Measurements from ENCODE around the gene C20orf144. TPM values are rescaled to one million over a fixed set of nuclear protein-coding genes. Genes with fewer than 3 reads are reported as not detected.

The C20orf144 gene
- total and polyA plus RNA-seq, 9 of the 15 experiments (the other 6 are each of a cell fraction or from before 2014, with no cell fraction given): 0.04 to 0.23 (median 0.11) TPM; not detected in 2

DNA sequence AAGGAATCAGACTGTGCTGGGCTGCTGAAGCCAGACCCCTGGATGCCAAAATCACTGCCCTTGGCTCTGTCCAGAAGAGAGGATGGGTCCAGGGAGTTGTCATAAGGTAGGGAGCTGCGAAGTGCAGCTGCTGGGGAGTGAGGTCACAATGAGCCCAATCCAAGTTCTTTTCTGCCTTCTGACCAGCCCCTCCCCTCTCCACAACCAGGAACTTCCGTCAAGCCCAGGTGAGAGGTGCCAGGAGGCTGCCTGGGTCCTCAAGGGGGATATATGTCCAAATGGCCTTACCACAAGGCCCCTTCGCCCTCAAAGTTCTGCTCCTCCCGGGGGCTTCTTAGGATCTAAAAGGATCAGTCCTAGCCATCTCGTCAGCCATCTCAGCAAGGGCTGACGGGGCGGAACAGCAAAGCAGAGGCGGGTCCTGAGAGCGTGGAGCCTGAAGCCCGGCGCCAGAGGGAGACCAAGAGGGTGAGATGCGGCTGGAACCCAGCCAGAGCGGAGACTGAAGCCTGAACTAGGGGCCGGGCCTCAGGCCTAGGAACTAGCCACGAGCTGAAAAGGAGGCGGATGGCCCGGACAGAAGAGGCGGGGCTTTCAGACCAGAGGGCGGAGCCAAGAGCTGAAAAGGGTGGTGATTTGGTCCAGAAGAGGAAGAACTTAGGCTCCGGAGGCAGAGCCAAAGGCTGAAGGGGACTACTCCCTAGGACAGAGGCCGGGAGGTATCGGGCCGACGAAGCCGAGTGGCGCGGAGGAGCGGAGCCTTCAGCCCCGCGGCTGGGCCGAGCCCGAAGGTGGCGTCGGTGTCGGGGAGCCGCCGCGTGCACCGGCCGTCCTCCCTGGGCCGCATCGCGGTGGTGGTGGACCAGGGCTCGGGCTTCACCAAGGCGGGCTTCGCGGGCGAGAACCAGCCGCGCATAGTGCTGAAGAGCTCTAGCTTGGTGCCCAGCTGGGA, 4.4 kb downstream of the C20orf144 start, which contains the start of gene ACTL10 (continued):
- no peak for TF ChIP-seq ZNF589 (CRISPR knock-in tag; IDR thresholded peaks at IDR 0.05; ENCODE audit: low read depth)
- TF ChIP-seq, protein P1, sequence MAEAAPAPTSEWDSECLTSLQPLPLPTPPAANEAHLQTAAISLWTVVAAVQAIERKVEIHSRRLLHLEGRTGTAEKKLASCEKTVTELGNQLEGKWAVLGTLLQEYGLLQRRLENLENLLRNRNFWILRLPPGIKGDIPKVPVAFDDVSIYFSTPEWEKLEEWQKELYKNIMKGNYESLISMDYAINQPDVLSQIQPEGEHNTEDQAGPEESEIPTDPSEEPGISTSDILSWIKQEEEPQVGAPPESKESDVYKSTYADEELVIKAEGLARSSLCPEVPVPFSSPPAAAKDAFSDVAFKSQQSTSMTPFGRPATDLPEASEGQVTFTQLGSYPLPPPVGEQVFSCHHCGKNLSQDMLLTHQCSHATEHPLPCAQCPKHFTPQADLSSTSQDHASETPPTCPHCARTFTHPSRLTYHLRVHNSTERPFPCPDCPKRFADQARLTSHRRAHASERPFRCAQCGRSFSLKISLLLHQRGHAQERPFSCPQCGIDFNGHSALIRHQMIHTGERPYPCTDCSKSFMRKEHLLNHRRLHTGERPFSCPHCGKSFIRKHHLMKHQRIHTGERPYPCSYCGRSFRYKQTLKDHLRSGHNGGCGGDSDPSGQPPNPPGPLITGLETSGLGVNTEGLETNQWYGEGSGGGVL (CRISPR knock-in tag; IDR thresholded peaks at IDR 0.05): no peak
- peak; percentile 72 for TF ChIP-seq ATF7 (IDR thresholded peaks at IDR 0.05)
- 0 out of 2 replicates have a peak, but pooled peaks have one; percentile 44 for TF ChIP-seq HDGF (IDR thresholded peaks at IDR 0.05)
- TF ChIP-seq NFE2 (IDR thresholded peaks at IDR 0.05; ENCODE audit: low read depth): no peak
- TF ChIP-seq ZNF75A (CRISPR knock-in tag; IDR thresholded peaks at IDR 0.05): no peak
- no peak for TF ChIP-seq PURB (CRISPR knock-in tag; IDR thresholded peaks at IDR 0.05; ENCODE audit: low read depth)
- TF ChIP-seq ZNF561 (CRISPR knock-in tag; conservative IDR thresholded peaks at IDR 0.05): no peak
- no peak for TF ChIP-seq DDX20 (tag; IDR thresholded peaks at IDR 0.05; ENCODE audit: low read depth)
- TF ChIP-seq, protein P2, sequence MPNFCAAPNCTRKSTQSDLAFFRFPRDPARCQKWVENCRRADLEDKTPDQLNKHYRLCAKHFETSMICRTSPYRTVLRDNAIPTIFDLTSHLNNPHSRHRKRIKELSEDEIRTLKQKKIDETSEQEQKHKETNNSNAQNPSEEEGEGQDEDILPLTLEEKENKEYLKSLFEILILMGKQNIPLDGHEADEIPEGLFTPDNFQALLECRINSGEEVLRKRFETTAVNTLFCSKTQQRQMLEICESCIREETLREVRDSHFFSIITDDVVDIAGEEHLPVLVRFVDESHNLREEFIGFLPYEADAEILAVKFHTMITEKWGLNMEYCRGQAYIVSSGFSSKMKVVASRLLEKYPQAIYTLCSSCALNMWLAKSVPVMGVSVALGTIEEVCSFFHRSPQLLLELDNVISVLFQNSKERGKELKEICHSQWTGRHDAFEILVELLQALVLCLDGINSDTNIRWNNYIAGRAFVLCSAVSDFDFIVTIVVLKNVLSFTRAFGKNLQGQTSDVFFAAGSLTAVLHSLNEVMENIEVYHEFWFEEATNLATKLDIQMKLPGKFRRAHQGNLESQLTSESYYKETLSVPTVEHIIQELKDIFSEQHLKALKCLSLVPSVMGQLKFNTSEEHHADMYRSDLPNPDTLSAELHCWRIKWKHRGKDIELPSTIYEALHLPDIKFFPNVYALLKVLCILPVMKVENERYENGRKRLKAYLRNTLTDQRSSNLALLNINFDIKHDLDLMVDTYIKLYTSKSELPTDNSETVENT (CRISPR knock-in tag; IDR thresholded peaks at IDR 0.05): no peak
- TF ChIP-seq XRCC5 (IDR thresholded peaks at IDR 0.05; ENCODE audit: low read depth, low read length): no peak; the same call in 1 of the 2 replicates
- no peak for TF ChIP-seq GATAD2B (IDR thresholded peaks at IDR 0.05; ENCODE audit: borderline replicate concordance)
- no peak for TF ChIP-seq BDP1 (IDR thresholded peaks at IDR 0.05; ENCODE audit: insufficient read depth, insufficient read length)
- TF ChIP-seq ETS2 (tag; IDR thresholded peaks at IDR 0.05; ENCODE audit: borderline replicate concordance, poor library complexity, severe bottlenecking): no peak
- TF ChIP-seq, protein P3, sequence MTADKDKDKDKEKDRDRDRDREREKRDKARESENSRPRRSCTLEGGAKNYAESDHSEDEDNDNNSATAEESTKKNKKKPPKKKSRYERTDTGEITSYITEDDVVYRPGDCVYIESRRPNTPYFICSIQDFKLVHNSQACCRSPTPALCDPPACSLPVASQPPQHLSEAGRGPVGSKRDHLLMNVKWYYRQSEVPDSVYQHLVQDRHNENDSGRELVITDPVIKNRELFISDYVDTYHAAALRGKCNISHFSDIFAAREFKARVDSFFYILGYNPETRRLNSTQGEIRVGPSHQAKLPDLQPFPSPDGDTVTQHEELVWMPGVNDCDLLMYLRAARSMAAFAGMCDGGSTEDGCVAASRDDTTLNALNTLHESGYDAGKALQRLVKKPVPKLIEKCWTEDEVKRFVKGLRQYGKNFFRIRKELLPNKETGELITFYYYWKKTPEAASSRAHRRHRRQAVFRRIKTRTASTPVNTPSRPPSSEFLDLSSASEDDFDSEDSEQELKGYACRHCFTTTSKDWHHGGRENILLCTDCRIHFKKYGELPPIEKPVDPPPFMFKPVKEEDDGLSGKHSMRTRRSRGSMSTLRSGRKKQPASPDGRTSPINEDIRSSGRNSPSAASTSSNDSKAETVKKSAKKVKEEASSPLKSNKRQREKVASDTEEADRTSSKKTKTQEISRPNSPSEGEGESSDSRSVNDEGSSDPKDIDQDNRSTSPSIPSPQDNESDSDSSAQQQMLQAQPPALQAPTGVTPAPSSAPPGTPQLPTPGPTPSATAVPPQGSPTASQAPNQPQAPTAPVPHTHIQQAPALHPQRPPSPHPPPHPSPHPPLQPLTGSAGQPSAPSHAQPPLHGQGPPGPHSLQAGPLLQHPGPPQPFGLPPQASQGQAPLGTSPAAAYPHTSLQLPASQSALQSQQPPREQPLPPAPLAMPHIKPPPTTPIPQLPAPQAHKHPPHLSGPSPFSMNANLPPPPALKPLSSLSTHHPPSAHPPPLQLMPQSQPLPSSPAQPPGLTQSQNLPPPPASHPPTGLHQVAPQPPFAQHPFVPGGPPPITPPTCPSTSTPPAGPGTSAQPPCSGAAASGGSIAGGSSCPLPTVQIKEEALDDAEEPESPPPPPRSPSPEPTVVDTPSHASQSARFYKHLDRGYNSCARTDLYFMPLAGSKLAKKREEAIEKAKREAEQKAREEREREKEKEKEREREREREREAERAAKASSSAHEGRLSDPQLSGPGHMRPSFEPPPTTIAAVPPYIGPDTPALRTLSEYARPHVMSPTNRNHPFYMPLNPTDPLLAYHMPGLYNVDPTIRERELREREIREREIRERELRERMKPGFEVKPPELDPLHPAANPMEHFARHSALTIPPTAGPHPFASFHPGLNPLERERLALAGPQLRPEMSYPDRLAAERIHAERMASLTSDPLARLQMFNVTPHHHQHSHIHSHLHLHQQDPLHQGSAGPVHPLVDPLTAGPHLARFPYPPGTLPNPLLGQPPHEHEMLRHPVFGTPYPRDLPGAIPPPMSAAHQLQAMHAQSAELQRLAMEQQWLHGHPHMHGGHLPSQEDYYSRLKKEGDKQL (CRISPR knock-in tag; IDR thresholded peaks at IDR 0.05; ENCODE audit: borderline replicate concordance): no peak
- TF ChIP-seq ZNF766 (CRISPR knock-in tag; conservative IDR thresholded peaks at IDR 0.05): no peak
- TF ChIP-seq BRF1 (IDR thresholded peaks at IDR 0.05; ENCODE audit: borderline replicate concordance, extremely low read depth, insufficient read length): no peak
- TF ChIP-seq TCF7L2 (IDR thresholded peaks at IDR 0.05; ENCODE audit: low read depth, low read length): no peak

Measured in K562 (cell line).